GM12878 (cell line): ENCODE measurements around the gene PPARD.

Source experiments
- ASH2L ChIP-seq: fragments of 300-600, 200-600 bp; sonication (generic); IDR thresholded peaks from 2 replicates; pipeline ENCODE4 v1.6.1; 2017; ENCODE audit warnings: low read depth, mild to moderate bottlenecking, borderline replicate concordance
- CEBPB ChIP-seq, 2 experiments: fragments of 150-350 bp in 1 of 2; IDR thresholded peaks; 2 replicates each; pipeline ENCODE4 v1.6.1; 2012 to 2014; ENCODE audit warnings: low read depth in 2 of 2, low read length in 2 of 2, borderline replicate concordance in 1 of 2, inconsistent platforms in 1 of 2
- EP300 ChIP-seq, 2 experiments: fragments of 150-350 bp in 1 of 2; IDR thresholded peaks; 2 replicates each; pipeline ENCODE4 v1.6.1; 2011 to 2012; ENCODE audit warnings: low read depth in 2 of 2, low read length in 2 of 2, borderline replicate concordance in 1 of 2, improper control_type of control experiment in 1 of 2, inconsistent platforms in 1 of 2; ENCODE audit not compliant: control insufficient read depth in 1 of 2
- ESRRA ChIP-seq: IDR thresholded peaks from 2 replicates; pipeline ENCODE4 v1.6.1; 2012; ENCODE audit warnings: mild to moderate bottlenecking, low read length, improper control_type of control experiment
- GABPA ChIP-seq: IDR thresholded peaks from 2 replicates; pipeline ENCODE4 v1.6.1; 2014; ENCODE audit warnings: antibody characterized with exemption, low read depth, mild to moderate bottlenecking, inconsistent platforms
- HDGF ChIP-seq: fragments of 450-650 bp; IDR thresholded peaks from 2 replicates; pipeline ENCODE4 v1.6.1; 2016; ENCODE audit warnings: antibody characterized with exemption
- POLR2A ChIP-seq: IDR thresholded peaks from 2 replicates; pipeline ENCODE4 v1.6.1; 2011; ENCODE audit warnings: low read depth, mild to moderate bottlenecking, low read length
- POLR2AphosphoS5 ChIP-seq: IDR thresholded peaks from 2 replicates; pipeline ENCODE4 v1.6.1; 2011; ENCODE audit warnings: mild to moderate bottlenecking, low read length, inconsistent platforms
- TF ChIP-seq, protein P1 (sequence below), 3 experiments: IDR thresholded peaks in 2 of 3; conservative IDR thresholded peaks in 1 of 3; 2 replicates each; pipeline ENCODE4 v1.5.1; 2011; ENCODE audit warnings: low read depth in 3 of 3, low read length in 3 of 3, mild to moderate bottlenecking in 3 of 3, control low read depth in 2 of 3, moderate library complexity in 2 of 3, inconsistent platforms in 1 of 3, mixed read lengths in 1 of 3; ENCODE audit not compliant: control insufficient read depth in 2 of 3, insufficient read depth in 1 of 3; ENCODE audit errors: extremely low read depth in 1 of 3

DNA sequence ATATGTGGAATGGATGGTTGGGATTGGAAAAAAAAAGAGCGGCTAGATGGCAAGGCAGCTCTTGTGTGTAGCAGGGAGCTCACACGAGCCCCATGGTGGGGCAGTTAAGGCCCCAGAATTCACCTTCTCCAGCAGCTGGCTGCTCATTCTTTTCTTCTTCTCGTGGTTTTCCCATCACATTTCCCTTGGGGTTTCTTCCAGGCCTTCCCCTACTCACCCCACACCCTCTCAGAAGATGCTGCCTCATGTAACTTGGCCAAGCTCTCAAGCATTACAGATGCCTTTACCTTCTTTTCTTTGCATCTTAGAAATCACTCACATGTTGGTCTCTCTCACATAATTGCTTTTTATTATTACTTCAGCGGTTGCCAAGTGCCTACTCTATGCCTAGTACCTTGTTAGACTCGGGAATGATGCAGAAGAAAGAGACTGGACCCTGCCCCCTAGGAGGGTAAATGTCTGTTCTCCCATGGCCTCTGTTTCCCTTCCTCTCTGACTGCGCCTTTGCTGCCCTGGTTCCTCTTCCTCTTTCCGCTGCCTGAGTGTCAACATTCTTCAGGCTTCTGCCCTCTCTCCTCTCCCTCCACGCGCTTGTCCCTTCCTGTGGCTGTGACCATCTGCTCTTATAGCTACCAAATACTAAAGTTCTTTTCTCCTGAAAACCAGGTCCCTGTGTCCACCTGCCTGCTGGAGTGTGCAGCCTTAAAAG lies 28.6 kb downstream of the PPARD start:
- TF ChIP-seq POLR2A = no peak
- TF ChIP-seq CEBPB (IDR thresholded peaks at IDR 0.05; ENCODE audit: borderline replicate concordance in 1 of 2, low read depth in 2 of 2, low read length in 2 of 2) = no peak
- TF ChIP-seq POLR2AphosphoS5 = no peak
- TF ChIP-seq, protein P1, sequence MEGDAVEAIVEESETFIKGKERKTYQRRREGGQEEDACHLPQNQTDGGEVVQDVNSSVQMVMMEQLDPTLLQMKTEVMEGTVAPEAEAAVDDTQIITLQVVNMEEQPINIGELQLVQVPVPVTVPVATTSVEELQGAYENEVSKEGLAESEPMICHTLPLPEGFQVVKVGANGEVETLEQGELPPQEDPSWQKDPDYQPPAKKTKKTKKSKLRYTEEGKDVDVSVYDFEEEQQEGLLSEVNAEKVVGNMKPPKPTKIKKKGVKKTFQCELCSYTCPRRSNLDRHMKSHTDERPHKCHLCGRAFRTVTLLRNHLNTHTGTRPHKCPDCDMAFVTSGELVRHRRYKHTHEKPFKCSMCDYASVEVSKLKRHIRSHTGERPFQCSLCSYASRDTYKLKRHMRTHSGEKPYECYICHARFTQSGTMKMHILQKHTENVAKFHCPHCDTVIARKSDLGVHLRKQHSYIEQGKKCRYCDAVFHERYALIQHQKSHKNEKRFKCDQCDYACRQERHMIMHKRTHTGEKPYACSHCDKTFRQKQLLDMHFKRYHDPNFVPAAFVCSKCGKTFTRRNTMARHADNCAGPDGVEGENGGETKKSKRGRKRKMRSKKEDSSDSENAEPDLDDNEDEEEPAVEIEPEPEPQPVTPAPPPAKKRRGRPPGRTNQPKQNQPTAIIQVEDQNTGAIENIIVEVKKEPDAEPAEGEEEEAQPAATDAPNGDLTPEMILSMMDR (IDR thresholded peaks at IDR 0.05 in 2 of 3, conservative IDR thresholded peaks at IDR 0.05 in 1 of 3; ENCODE audit: control insufficient read depth in 2 of 3, extremely low read depth in 1 of 3, insufficient read depth in 1 of 3, low read depth in 3 of 3, low read length in 3 of 3) = no peak
- no peak for TF ChIP-seq ASH2L
- no peak for TF ChIP-seq GABPA
- no peak for TF ChIP-seq ESRRA
- no peak for TF ChIP-seq EP300 (IDR thresholded peaks at IDR 0.05; ENCODE audit: borderline replicate concordance in 1 of 2, control insufficient read depth in 1 of 2, low read depth in 2 of 2, low read length in 2 of 2)
- TF ChIP-seq HDGF = no peak
